ENCODE results near the gene NAIF1. TPM values are rescaled to one million over a fixed set of nuclear protein-coding genes. Genes with fewer than 3 reads are reported as not detected.

Gene NAIF1
- total RNA-seq, 1 experiment from 2014 or later = 17.3 TPM

GRCh38 chr9:128108269-128109049, 41.3 kb upstream of the NAIF1 start:
- no TSS peak for BruUV-seq (replicated peaks)
- TF ChIP-seq CTCF (conservative IDR thresholded peaks at IDR 0.05) (no peak), EZH2 (IDR thresholded peaks at IDR 0.05; ENCODE audit: low read depth) (no peak)
- H3F3A ChIP-seq (ENCODE audit: insufficient read depth, low read depth) = peaks cover 25% of the 10 kb centered on the region
- no peaks in the 10 kb centered on the region for H3K9me3 ChIP-seq (ENCODE audit: insufficient read depth, low read depth)
- POLR2A ChIA-PET (ENCODE audit: unreplicated experiment) = no interaction called here
- H3K4me3 ChIP-seq = no peak overlapping the region
- intact Hi-C loops (cut with micrococcal nuclease; ENCODE audit: unreplicated experiment) = no loop called here
- H3K9me2 ChIP-seq (ENCODE audit: insufficient read depth) = no peaks in the 10 kb centered on the region
- H3K36me3 ChIP-seq (ENCODE audit: low read depth) = peaks cover 20% of the 10 kb centered on the region
- CTCF ChIA-PET = interaction anchor here (2.0 kb wide), 1 partner anchor 9 kb away, joined by 7 read pairs; no protein-coding TSS in a partner anchor
- no peaks in the 10 kb centered on the region for H3K79me2 ChIP-seq (ENCODE audit: low read depth)
- DNase-seq = no peak
- no peak overlapping the region for H3K27ac ChIP-seq
- no peaks in the 10 kb centered on the region; the same call in 1 of the 2 replicates for H4K20me1 ChIP-seq (ENCODE audit: insufficient read depth)
- no peak overlapping the region for H3K4me2 ChIP-seq
- no peak overlapping the region for H2AFZ ChIP-seq
- no peaks in the 10 kb centered on the region for H3K4me1 ChIP-seq (replicated peaks; ENCODE audit: insufficient read depth)
- H3K27me3 ChIP-seq (ENCODE audit: insufficient read depth, low read depth) = no peaks in the 10 kb centered on the region

- Histone ChIP-seq H3K27ac (no peak overlapping the region), H3K4me3 (no peak overlapping the region), H3K36me3 (ENCODE audit: low read depth) (peaks cover 20% of the 10 kb centered on the region), H3K9me2 (ENCODE audit: insufficient read depth) (no peaks in the 10 kb centered on the region), H3K79me2 (ENCODE audit: low read depth) (no peaks in the 10 kb centered on the region), H3K4me2 (no peak overlapping the region), H2AFZ (no peak overlapping the region), H3F3A (ENCODE audit: insufficient read depth, low read depth) (peaks cover 25% of the 10 kb centered on the region), H3K9me3 (ENCODE audit: insufficient read depth, low read depth) (no peaks in the 10 kb centered on the region), H4K20me1 (ENCODE audit: insufficient read depth) (no peaks in the 10 kb centered on the region; the same call in 1 of the 2 replicates), H3K4me1 (replicated peaks; ENCODE audit: insufficient read depth) (no peaks in the 10 kb centered on the region), H3K27me3 (ENCODE audit: insufficient read depth, low read depth) (no peaks in the 10 kb centered on the region)
- POLR2A ChIA-PET (ENCODE audit: unreplicated experiment) = no interaction called here
- TF ChIP-seq CTCF (conservative IDR thresholded peaks at IDR 0.05) = no peak
- TF ChIP-seq EZH2 (IDR thresholded peaks at IDR 0.05; ENCODE audit: low read depth) = no peak
- no TSS peak for BruUV-seq (replicated peaks)
- CTCF ChIA-PET = interaction anchor here (2.0 kb wide), 1 partner anchor 10 kb away, joined by 7 read pairs; no protein-coding TSS in a partner anchor
- DNase-seq = no peak
- intact Hi-C loops (cut with micrococcal nuclease; ENCODE audit: unreplicated experiment) = no loop called here
These were observed 40.5 kb upstream of the NAIF1 start for GRCh38 chr9:128107468-128108268.

GRCh38 chr9:128106940-128107467, 39.9 kb upstream of the NAIF1 start:
- DNase-seq = no peak
- H3K4me1 ChIP-seq (replicated peaks; ENCODE audit: insufficient read depth) = no peaks in the 10 kb centered on the region
- no peaks in the 10 kb centered on the region for H3K9me2 ChIP-seq (ENCODE audit: insufficient read depth)
- POLR2A ChIA-PET (ENCODE audit: unreplicated experiment) = interaction anchor here (0.7 kb wide), 1 partner anchor 28 kb away, joined by 4 read pairs; no protein-coding TSS in a partner anchor
- H3K4me3 ChIP-seq = no peak overlapping the region
- H3K9me3 ChIP-seq (ENCODE audit: insufficient read depth, low read depth) = no peaks in the 10 kb centered on the region
- intact Hi-C loops (cut with micrococcal nuclease; ENCODE audit: unreplicated experiment) = no loop called here
- H3K79me2 ChIP-seq (ENCODE audit: low read depth) = no peaks in the 10 kb centered on the region
- peaks cover 25% of the 10 kb centered on the region for H3F3A ChIP-seq (ENCODE audit: insufficient read depth, low read depth)
- H3K27me3 ChIP-seq (ENCODE audit: insufficient read depth, low read depth) = no peaks in the 10 kb centered on the region
- peaks cover 20% of the 10 kb centered on the region for H3K36me3 ChIP-seq (ENCODE audit: low read depth)
- H3K27ac ChIP-seq = no peak overlapping the region
- CTCF ChIA-PET = interaction anchor here (2.0 kb wide), 1 partner anchor 11 kb away, joined by 7 read pairs; no protein-coding TSS in a partner anchor
- no TSS peak for BruUV-seq (replicated peaks)
- H4K20me1 ChIP-seq (ENCODE audit: insufficient read depth) = no peaks in the 10 kb centered on the region; the same call in 1 of the 2 replicates
- TF ChIP-seq EZH2 (IDR thresholded peaks at IDR 0.05; ENCODE audit: low read depth) (no peak), CTCF (conservative IDR thresholded peaks at IDR 0.05) (no peak)
- no peak overlapping the region for H2AFZ ChIP-seq
- no peak overlapping the region for H3K4me2 ChIP-seq
